ENCODE measurements around the gene TBCCD1.

The TBCCD1 gene

GRCh38 chr3:186497608-186498007 lies 69.5 kb downstream of the TBCCD1 start:
- no peak for DNase-seq
- Histone ChIP-seq H3K27ac (no peak overlapping the region), H3K4me3 (ENCODE audit: low read depth, low read length) (no peak overlapping the region), H3K36me3 (replicated peaks) (no peaks in the 10 kb centered on the region), H3K27me3 (replicated peaks) (peaks cover 21% of the 10 kb centered on the region)
- in situ Hi-C loops (cut with HindIII; ENCODE audit: low pct_ligation_motif_present, low sequenced_read_pairs), result no loop called here
- TF ChIP-seq CTCF (IDR thresholded peaks at IDR 0.05; ENCODE audit: low read depth, low read length, missing control alignments), result no peak

- Histone ChIP-seq H3K27ac (no peak overlapping the region), H3K4me3 (ENCODE audit: low read depth, low read length) (no peak overlapping the region), H3K27me3 (replicated peaks) (peaks cover 21% of the 10 kb centered on the region), H3K36me3 (replicated peaks) (no peaks in the 10 kb centered on the region)
- DNase-seq, result no peak
- in situ Hi-C loops (cut with HindIII; ENCODE audit: low pct_ligation_motif_present, low sequenced_read_pairs), result no loop called here
- no peak for TF ChIP-seq CTCF (IDR thresholded peaks at IDR 0.05; ENCODE audit: low read depth, low read length, missing control alignments)
These were observed 70.5 kb downstream of the TBCCD1 start for GRCh38 chr3:186496635-186497034.
